IMR-90 (cell line): ENCODE data around the gene GBF1. TPM values are rescaled to one million over a fixed set of nuclear protein-coding genes. Genes with fewer than 3 reads are reported as not detected.

Experiments used
- ATAC-seq: fragments of 200-7000 bp; cut with Tn5 transposase; 2 replicates; pipeline ENCODE4 v1.9.1; 2020; ENCODE audit warnings: low read depth, mild to moderate bottlenecking, moderate library complexity
- BruUV-seq: library from RNA; stranded (reverse); fragments of 400-500 nt; replicated peaks from 2 replicates; lab custom pipeline; 2021; lab: Mats Ljungman, UMichigan
- CTCF ChIA-PET: fragments of 300-600 bp; formaldehyde crosslinking; extraction: SDS; loops from one replicate; lab custom pipeline; 2021; ENCODE audit warnings: antibody characterized with exemption; lab: Yijun Ruan, JAX
- POLR2A ChIA-PET: fragments of 300-600 bp; sonication (Branson Sonifier 250); formaldehyde crosslinking; loops from one replicate; lab custom pipeline; 2022; ENCODE audit warnings: antibody characterized with exemption; ENCODE audit not compliant: unreplicated experiment; lab: Charles Lee
- DNase-seq: peaks from one replicate; pipeline ENCODE4 v3.0.0; 2013
- H2AFZ ChIP-seq: replicated peaks from 2 replicates; pipeline ENCODE3; 2013; ENCODE audit warnings: low read length, mild to moderate bottlenecking; ENCODE audit not compliant: poor library complexity
- H2AK5ac ChIP-seq: 2 replicates; pipeline ENCODE4 v1.6.1; 2013; ENCODE audit warnings: low read depth, low read length, inconsistent platforms
- H2AK9ac ChIP-seq: replicated peaks from 2 replicates; pipeline ENCODE3; 2013; ENCODE audit warnings: mild to moderate bottlenecking, low read depth, low read length, moderate library complexity; ENCODE audit not compliant: poor library complexity
- H2BK120ac ChIP-seq: 2 replicates; pipeline ENCODE4 v1.6.1; 2013; ENCODE audit warnings: low read depth, low read length, inconsistent platforms
- H2BK15ac ChIP-seq: 3 replicates; pipeline ENCODE4 v1.6.1; 2013; ENCODE audit warnings: low read depth, low read length, inconsistent platforms
- H2BK20ac ChIP-seq: 2 replicates; pipeline ENCODE4 v1.6.1; 2013; ENCODE audit warnings: low read depth, mild to moderate bottlenecking, inconsistent platforms, low read length, moderate library complexity
- H2BK5ac ChIP-seq: 2 replicates; pipeline ENCODE4 v1.6.1; 2013; ENCODE audit warnings: mild to moderate bottlenecking, low read depth, low read length, inconsistent platforms; ENCODE audit not compliant: poor library complexity, severe bottlenecking
- H3K14ac ChIP-seq: replicated peaks from 2 replicates; pipeline ENCODE4 v1.6.1; 2013; ENCODE audit warnings: low read depth, low read length, inconsistent platforms
- H3K18ac ChIP-seq: 2 replicates; pipeline ENCODE4 v1.6.1; 2013; ENCODE audit warnings: low read depth, low read length, control low read depth
- H3K23ac ChIP-seq: 2 replicates; pipeline ENCODE4 v1.6.1; 2013; ENCODE audit warnings: low read depth, low read length, inconsistent platforms
- H3K27ac ChIP-seq: 2 replicates; pipeline ENCODE4 v1.5.1; 2013; ENCODE audit warnings: mild to moderate bottlenecking, control low read depth, low read length; ENCODE audit not compliant: insufficient read depth
- H3K27me3 ChIP-seq: 2 replicates; pipeline ENCODE4 v1.6.1; 2013; ENCODE audit warnings: low read length; ENCODE audit not compliant: control insufficient read depth, insufficient read depth
- H3K36me3 ChIP-seq: 2 replicates; pipeline ENCODE4 v1.6.1; 2013; ENCODE audit warnings: low read length, mixed read lengths; ENCODE audit not compliant: control insufficient read depth, insufficient read depth
- H3K4ac ChIP-seq: 2 replicates; pipeline ENCODE4 v1.6.1; 2013; ENCODE audit warnings: low read depth, low read length, inconsistent platforms
- H3K4me1 ChIP-seq: 2 replicates; pipeline ENCODE4 v1.6.1; 2013; ENCODE audit warnings: low read length, mixed read lengths; ENCODE audit not compliant: control insufficient read depth, insufficient read depth
- H3K4me2 ChIP-seq: 2 replicates; pipeline ENCODE4 v1.6.1; 2013; ENCODE audit warnings: low read depth, mild to moderate bottlenecking, control low read depth, low read length, moderate library complexity
- H3K4me3 ChIP-seq: 2 replicates; pipeline ENCODE4 v1.5.1; 2013; ENCODE audit warnings: low read depth, mild to moderate bottlenecking, control low read depth, low read length, moderate library complexity; ENCODE audit not compliant: insufficient read depth
- H3K56ac ChIP-seq: 2 replicates; pipeline ENCODE4 v1.6.1; 2013; ENCODE audit warnings: low read length, inconsistent platforms; ENCODE audit not compliant: insufficient read depth; ENCODE audit errors: extremely low read depth
- H3K79me1 ChIP-seq, 2 experiments: 2 replicates each; pipeline ENCODE4 v1.6.1; 2013; ENCODE audit warnings: low read length in 2 of 2, inconsistent platforms in 1 of 2, low read depth in 1 of 2
- H3K9ac ChIP-seq: 2 replicates; pipeline ENCODE4 v1.6.1; 2013; ENCODE audit warnings: low read depth, low read length, control low read depth
- H3K9me1 ChIP-seq: 2 replicates; pipeline ENCODE4 v1.6.1; 2013; ENCODE audit warnings: low read length, inconsistent platforms; ENCODE audit not compliant: insufficient read depth
- H3K9me3 ChIP-seq: 2 replicates; pipeline ENCODE4 v1.6.1; 2013; ENCODE audit warnings: low read length; ENCODE audit not compliant: control insufficient read depth, insufficient read depth
- H4K20me1 ChIP-seq: 2 replicates; pipeline ENCODE4 v1.6.1; 2013; ENCODE audit warnings: low read length, inconsistent platforms; ENCODE audit not compliant: insufficient read depth
- H4K5ac ChIP-seq: 2 replicates; pipeline ENCODE4 v1.6.1; 2013; ENCODE audit warnings: mild to moderate bottlenecking, low read depth, low read length, control low read depth
- H4K8ac ChIP-seq, 2 experiments: 2 replicates each; pipeline ENCODE4 v1.6.1; 2013; ENCODE audit warnings: low read depth in 2 of 2, low read length in 2 of 2, control low read depth in 1 of 2, inconsistent platforms in 1 of 2
- H4K91ac ChIP-seq: 2 replicates; pipeline ENCODE4 v1.6.1; 2013; ENCODE audit warnings: low read depth, low read length, inconsistent platforms; ENCODE audit not compliant: insufficient read depth
- CTCF ChIP-seq: conservative IDR thresholded peaks from 2 replicates; pipeline ENCODE4 v1.5.1; 2012; ENCODE audit warnings: mild to moderate bottlenecking, low read depth, low read length, improper control_type of control experiment
- ELK1 ChIP-seq: fragments of 150-350 bp; IDR thresholded peaks from 2 replicates; pipeline ENCODE4 v1.6.1; 2016; ENCODE audit warnings: low read depth, mild to moderate bottlenecking, low read length, moderate library complexity, borderline replicate concordance
- MAFK ChIP-seq: IDR thresholded peaks from 2 replicates; pipeline ENCODE4 v1.6.1; 2012; ENCODE audit warnings: low read depth, low read length, improper control_type of control experiment
- MAZ ChIP-seq: IDR thresholded peaks from 2 replicates; pipeline ENCODE4 v1.6.1; 2012; ENCODE audit warnings: low read depth, mild to moderate bottlenecking, low read length, improper control_type of control experiment, moderate library complexity, borderline replicate concordance
- NFE2L2 ChIP-seq: fragments of 150-350 bp; IDR thresholded peaks from 2 replicates; pipeline ENCODE4 v1.6.1; 2016; ENCODE audit warnings: low read depth, mild to moderate bottlenecking, low read length
- RAD21 ChIP-seq: IDR thresholded peaks from 2 replicates; pipeline ENCODE4 v1.6.1; 2012; ENCODE audit warnings: low read length, improper control_type of control experiment
- RFX5 ChIP-seq: IDR thresholded peaks from 2 replicates; pipeline ENCODE4 v1.8.0; 2012; ENCODE audit warnings: low read depth, mild to moderate bottlenecking, low read length, moderate library complexity
- WGBS, 2 experiments: methylation state at CpG; one replicate each; pipeline versions ENCODE4 v1.1.5 to v1.1.7; 2013; ENCODE audit warnings: missing lambda C conversion rate in 2 of 2; ENCODE audit not compliant: insufficient read length in 1 of 2; ENCODE audit errors: extremely low coverage in 2 of 2; 5-methylcytosine and 5-hydroxymethylcytosine counted together
- dilution Hi-C: fragments of 300-500 bp; cut with HindIII; formaldehyde crosslinking; loops from one replicate; pipeline ENCODE4 v1.14.3; 2018; ENCODE audit warnings: low sequenced_read_pairs; ENCODE audit not compliant: unreplicated experiment
- in situ Hi-C: fragments of 300-500 bp; cut with MboI; formaldehyde crosslinking; loops from 3 replicates; pipeline ENCODE4 v1.14.3; 2019; ENCODE audit warnings: low sequenced_read_pairs, inconsistent platforms, mixed read lengths
- intact Hi-C: fragments of 100-400 bp; cut with micrococcal nuclease; formaldehyde crosslinking; loops from 2 replicates; pipeline ENCODE4 v1.10.0; 2022
- polyA plus RNA-seq, 3 experiments: library from polyadenylated mRNA; depleted of rRNA; stranded (reverse); fragments of >200 nt; gene quantifications; 2 replicates each; pipeline ENCODE4 v1.2.3, GENCODE V29; 2012; ENCODE audit warnings: low replicate concordance in 1 of 3
- total RNA-seq: library from RNA; depleted of rRNA; stranded (reverse); fragments of >200 nt; gene quantifications from 2 replicates; pipeline ENCODE4 v1.2.3, GENCODE V29; 2012

Gene GBF1
- total and polyA plus RNA-seq, 2 of the 4 experiments (the other 2 are of a cell fraction) = 38.7 to 40.1 TPM

- Histone ChIP-seq H3K23ac (no peak overlapping the region), H2BK120ac (no peak overlapping the region), H4K5ac (no peak overlapping the region), H2BK15ac (no peak overlapping the region), H4K20me1 (peaks cover under 1% of the 10 kb centered on the region; the same call in 1 of the 2 replicates), H2BK20ac (no peak overlapping the region), H2AK9ac (no peak overlapping the region), H2BK5ac (no peak overlapping the region), H3K27ac (no peak overlapping the region), H3K4me2 (peak overlapping the region; percentile 84), H3K4ac (no peak overlapping the region), H2AFZ (peak overlapping the region; percentile 92), H3K9ac (no peak overlapping the region), H3K36me3 (no peaks in the 10 kb centered on the region), H2AK5ac (no peak overlapping the region), H3K79me1 (peaks cover 0 to 25% of the 10 kb centered on the region in 2 experiments; a peak in 2 of 4 replicates), H3K9me3 (no peaks in the 10 kb centered on the region), H3K9me1 (peaks cover 22% of the 10 kb centered on the region), H3K14ac (no peak overlapping the region), H4K91ac (no peak overlapping the region), H3K56ac (no peak overlapping the region), H3K4me1 (peaks cover 10% of the 10 kb centered on the region), H3K4me3 (peak overlapping the region; percentile 65), H3K18ac (no peak overlapping the region), H4K8ac (no peak overlapping the region), H3K27me3 (peaks cover 39% of the 10 kb centered on the region)
- no peak for ATAC-seq
- no peak for TF ChIP-seq NFE2L2
- TF ChIP-seq MAFK = no peak
- no peak for TF ChIP-seq RFX5
- TF ChIP-seq ELK1 = no peak
- no peak for TF ChIP-seq RAD21
- no peak for TF ChIP-seq CTCF
- TF ChIP-seq MAZ = no peak
- dilution Hi-C loops (no loop called here), in situ Hi-C loops (no loop called here), intact Hi-C loops (no loop called here)
- ChIA-PET CTCF (interaction anchor here (1.3 kb wide), 1 partner anchor 9 kb away, joined by 5 read pairs; no protein-coding TSS in a partner anchor), POLR2A (no interaction called here)
- no peak for DNase-seq
- BruUV-seq = no TSS peak
- WGBS, 2 experiments = 11% methylated on average over 21 of the region's 39 CpGs; no CpG with 5 or more reads in 1 of the 2 experiments
Measured at GRCh38 chr10:102240467-102241031, 4.8 kb upstream of the GBF1 start.
